ENCODE measurements around the gene TSC2. TPM values are rescaled to one million over a fixed set of nuclear protein-coding genes. Genes with fewer than 3 reads are reported as not detected.
A peak's percentile ranks its signal among the peaks of the same experiment; 100 is the strongest.

TSC2 gene
- total and polyA plus RNA-seq, 9 of the 15 experiments (the other 6 are each of a cell fraction or from before 2014, with no cell fraction given), result 1.3 to 68.1 (median 16.6) TPM

GRCh38 chr16:2003827-2004641, 43.8 kb upstream of the TSC2 start (continued):
- TF ChIP-seq REST (IDR thresholded peaks at IDR 0.05; ENCODE audit: borderline replicate concordance) (peak; percentile 76), REST (CRISPR knock-in tag; IDR thresholded peaks at IDR 0.05; ENCODE audit: low read depth) (peak; percentile 45; the same call in 1 of the 2 replicates), RB1 (IDR thresholded peaks at IDR 0.05; ENCODE audit: low read depth) (peak; percentile 81), POLR2A (conservative IDR thresholded peaks at IDR 0.05) (peak; percentile 28; the same call in 1 of the 2 replicates), ILK (tag; IDR thresholded peaks at IDR 0.05; ENCODE audit: borderline replicate concordance, low read depth) (no peak)

Measured in K562 (cell line).